ENCODE results near the gene JMJD6.

Gene JMJD6

DNA sequence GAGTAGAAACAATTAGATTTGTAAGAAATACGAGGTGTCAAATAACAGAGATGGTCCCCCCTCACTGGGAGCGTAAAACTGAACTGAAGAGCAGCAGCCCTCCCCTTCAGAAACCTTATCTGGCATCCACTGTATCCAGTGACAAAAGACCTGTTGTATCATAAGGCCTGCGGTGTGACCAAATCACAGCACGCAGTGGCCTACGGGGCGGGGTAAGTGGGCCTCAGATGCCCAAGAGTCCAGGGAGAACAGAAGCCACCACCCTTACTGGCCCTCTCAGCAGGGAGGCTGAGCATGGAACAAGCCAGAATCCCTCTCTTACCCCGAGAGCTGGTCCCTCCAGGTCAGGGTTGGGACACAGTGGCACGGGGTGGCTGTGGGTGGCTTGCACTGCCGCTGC, 5.5 kb downstream of the JMJD6 start:
- TF ChIP-seq, protein P1, sequence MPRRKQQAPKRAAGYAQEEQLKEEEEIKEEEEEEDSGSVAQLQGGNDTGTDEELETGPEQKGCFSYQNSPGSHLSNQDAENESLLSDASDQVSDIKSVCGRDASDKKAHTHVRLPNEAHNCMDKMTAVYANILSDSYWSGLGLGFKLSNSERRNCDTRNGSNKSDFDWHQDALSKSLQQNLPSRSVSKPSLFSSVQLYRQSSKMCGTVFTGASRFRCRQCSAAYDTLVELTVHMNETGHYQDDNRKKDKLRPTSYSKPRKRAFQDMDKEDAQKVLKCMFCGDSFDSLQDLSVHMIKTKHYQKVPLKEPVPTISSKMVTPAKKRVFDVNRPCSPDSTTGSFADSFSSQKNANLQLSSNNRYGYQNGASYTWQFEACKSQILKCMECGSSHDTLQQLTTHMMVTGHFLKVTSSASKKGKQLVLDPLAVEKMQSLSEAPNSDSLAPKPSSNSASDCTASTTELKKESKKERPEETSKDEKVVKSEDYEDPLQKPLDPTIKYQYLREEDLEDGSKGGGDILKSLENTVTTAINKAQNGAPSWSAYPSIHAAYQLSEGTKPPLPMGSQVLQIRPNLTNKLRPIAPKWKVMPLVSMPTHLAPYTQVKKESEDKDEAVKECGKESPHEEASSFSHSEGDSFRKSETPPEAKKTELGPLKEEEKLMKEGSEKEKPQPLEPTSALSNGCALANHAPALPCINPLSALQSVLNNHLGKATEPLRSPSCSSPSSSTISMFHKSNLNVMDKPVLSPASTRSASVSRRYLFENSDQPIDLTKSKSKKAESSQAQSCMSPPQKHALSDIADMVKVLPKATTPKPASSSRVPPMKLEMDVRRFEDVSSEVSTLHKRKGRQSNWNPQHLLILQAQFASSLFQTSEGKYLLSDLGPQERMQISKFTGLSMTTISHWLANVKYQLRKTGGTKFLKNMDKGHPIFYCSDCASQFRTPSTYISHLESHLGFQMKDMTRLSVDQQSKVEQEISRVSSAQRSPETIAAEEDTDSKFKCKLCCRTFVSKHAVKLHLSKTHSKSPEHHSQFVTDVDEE (CRISPR knock-in tag; IDR thresholded peaks at IDR 0.05): no peak
- TF ChIP-seq ISL1 (CRISPR knock-in tag; IDR thresholded peaks at IDR 0.05) (no peak), OSR1 (CRISPR knock-in tag; IDR thresholded peaks at IDR 0.05) (no peak), PPARA (CRISPR knock-in tag; IDR thresholded peaks at IDR 0.05; ENCODE audit: borderline replicate concordance) (no peak), TCF4 (CRISPR knock-in tag; IDR thresholded peaks at IDR 0.05; ENCODE audit: borderline replicate concordance) (no peak), GLIS3 (CRISPR knock-in tag; IDR thresholded peaks at IDR 0.05) (no peak), CSDC2 (CRISPR knock-in tag; IDR thresholded peaks at IDR 0.05) (no peak), ESRRG (CRISPR knock-in tag; IDR thresholded peaks at IDR 0.05) (no peak), CREB5 (CRISPR knock-in tag; IDR thresholded peaks at IDR 0.05; ENCODE audit: low read depth) (no peak), RARB (CRISPR knock-in tag; IDR thresholded peaks at IDR 0.05) (no peak), ZFP30 (CRISPR knock-in tag; IDR thresholded peaks at IDR 0.05) (no peak), BACH2 (CRISPR knock-in tag; IDR thresholded peaks at IDR 0.05; ENCODE audit: borderline replicate concordance) (no peak), ZC3H10 (CRISPR knock-in tag; IDR thresholded peaks at IDR 0.05) (no peak), ARNTL (CRISPR knock-in tag; IDR thresholded peaks at IDR 0.05; ENCODE audit: borderline replicate concordance, low read depth) (no peak), ZNF565 (CRISPR knock-in tag; conservative IDR thresholded peaks at IDR 0.05; ENCODE audit: low read depth) (no peak), SNAI2 (CRISPR knock-in tag; IDR thresholded peaks at IDR 0.05) (no peak)
- TF ChIP-seq, protein P2, sequence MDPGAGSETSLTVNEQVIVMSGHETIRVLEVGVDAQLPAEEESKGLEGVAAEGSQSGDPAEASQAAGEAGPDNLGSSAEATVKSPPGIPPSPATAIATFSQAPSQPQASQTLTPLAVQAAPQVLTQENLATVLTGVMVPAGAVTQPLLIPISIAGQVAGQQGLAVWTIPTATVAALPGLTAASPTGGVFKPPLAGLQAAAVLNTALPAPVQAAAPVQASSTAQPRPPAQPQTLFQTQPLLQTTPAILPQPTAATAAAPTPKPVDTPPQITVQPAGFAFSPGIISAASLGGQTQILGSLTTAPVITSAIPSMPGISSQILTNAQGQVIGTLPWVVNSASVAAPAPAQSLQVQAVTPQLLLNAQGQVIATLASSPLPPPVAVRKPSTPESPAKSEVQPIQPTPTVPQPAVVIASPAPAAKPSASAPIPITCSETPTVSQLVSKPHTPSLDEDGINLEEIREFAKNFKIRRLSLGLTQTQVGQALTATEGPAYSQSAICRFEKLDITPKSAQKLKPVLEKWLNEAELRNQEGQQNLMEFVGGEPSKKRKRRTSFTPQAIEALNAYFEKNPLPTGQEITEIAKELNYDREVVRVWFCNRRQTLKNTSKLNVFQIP (CRISPR knock-in tag; IDR thresholded peaks at IDR 0.05; ENCODE audit: borderline replicate concordance, low read depth): no peak
- TF ChIP-seq, protein P3, sequence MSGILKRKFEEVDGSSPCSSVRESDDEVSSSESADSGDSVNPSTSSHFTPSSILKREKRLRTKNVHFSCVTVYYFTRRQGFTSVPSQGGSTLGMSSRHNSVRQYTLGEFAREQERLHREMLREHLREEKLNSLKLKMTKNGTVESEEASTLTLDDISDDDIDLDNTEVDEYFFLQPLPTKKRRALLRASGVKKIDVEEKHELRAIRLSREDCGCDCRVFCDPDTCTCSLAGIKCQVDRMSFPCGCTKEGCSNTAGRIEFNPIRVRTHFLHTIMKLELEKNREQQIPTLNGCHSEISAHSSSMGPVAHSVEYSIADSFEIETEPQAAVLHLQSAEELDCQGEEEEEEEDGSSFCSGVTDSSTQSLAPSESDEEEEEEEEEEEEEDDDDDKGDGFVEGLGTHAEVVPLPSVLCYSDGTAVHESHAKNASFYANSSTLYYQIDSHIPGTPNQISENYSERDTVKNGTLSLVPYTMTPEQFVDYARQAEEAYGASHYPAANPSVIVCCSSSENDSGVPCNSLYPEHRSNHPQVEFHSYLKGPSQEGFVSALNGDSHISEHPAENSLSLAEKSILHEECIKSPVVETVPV (CRISPR knock-in tag; IDR thresholded peaks at IDR 0.05): no peak
- TF ChIP-seq, protein P4, sequence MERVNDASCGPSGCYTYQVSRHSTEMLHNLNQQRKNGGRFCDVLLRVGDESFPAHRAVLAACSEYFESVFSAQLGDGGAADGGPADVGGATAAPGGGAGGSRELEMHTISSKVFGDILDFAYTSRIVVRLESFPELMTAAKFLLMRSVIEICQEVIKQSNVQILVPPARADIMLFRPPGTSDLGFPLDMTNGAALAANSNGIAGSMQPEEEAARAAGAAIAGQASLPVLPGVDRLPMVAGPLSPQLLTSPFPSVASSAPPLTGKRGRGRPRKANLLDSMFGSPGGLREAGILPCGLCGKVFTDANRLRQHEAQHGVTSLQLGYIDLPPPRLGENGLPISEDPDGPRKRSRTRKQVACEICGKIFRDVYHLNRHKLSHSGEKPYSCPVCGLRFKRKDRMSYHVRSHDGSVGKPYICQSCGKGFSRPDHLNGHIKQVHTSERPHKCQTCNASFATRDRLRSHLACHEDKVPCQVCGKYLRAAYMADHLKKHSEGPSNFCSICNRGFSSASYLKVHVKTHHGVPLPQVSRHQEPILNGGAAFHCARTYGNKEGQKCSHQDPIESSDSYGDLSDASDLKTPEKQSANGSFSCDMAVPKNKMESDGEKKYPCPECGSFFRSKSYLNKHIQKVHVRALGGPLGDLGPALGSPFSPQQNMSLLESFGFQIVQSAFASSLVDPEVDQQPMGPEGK (CRISPR knock-in tag; IDR thresholded peaks at IDR 0.05; ENCODE audit: borderline replicate concordance): no peak
- ATAC-seq: no peak

DNA sequence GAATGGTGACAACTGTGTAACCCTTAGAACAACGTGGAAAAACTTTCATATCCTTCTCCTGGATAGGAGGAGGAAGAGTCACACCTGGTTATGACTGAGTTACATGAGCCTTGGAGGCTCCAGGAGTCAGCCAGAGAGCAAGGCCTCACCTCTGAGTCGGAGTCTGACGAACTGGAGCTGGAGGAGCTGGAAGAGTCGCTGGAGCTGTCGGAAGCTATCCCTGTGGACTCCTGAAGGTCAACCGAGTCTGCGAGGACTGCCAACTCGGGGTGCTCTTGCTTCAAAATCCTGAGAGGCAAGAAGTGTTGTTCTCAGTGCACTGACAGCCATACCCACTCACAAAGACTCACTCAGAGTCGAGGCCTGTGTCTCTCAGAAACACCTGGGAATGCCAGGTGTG, 6.2 kb downstream of the JMJD6 start:
- TF ChIP-seq CREB5 (CRISPR knock-in tag; IDR thresholded peaks at IDR 0.05; ENCODE audit: low read depth) (no peak), ZNF8 (CRISPR knock-in tag; IDR thresholded peaks at IDR 0.05) (no peak), ARNTL (CRISPR knock-in tag; IDR thresholded peaks at IDR 0.05; ENCODE audit: borderline replicate concordance, low read depth) (no peak), TCF4 (CRISPR knock-in tag; IDR thresholded peaks at IDR 0.05; ENCODE audit: borderline replicate concordance) (no peak), CSDC2 (CRISPR knock-in tag; IDR thresholded peaks at IDR 0.05) (no peak), ESRRG (CRISPR knock-in tag; IDR thresholded peaks at IDR 0.05) (no peak), TOX (CRISPR knock-in tag; IDR thresholded peaks at IDR 0.05; ENCODE audit: borderline replicate concordance) (no peak), ZNF565 (CRISPR knock-in tag; conservative IDR thresholded peaks at IDR 0.05; ENCODE audit: low read depth) (no peak), GLIS3 (CRISPR knock-in tag; IDR thresholded peaks at IDR 0.05) (no peak)
- TF ChIP-seq, protein P1 (CRISPR knock-in tag; IDR thresholded peaks at IDR 0.05): no peak
- TF ChIP-seq, protein P3 (CRISPR knock-in tag; IDR thresholded peaks at IDR 0.05): no peak
- no peak for ATAC-seq

Measured in SK-N-SH treated with all-trans-retinoic acid at 6 μM for 48 hours (cell line).